Measurements from ENCODE around the gene MAP3K2.

MAP3K2 gene

GRCh38 chr2:127407091-127407490, 19.3 kb upstream of the MAP3K2 start:
- no peak for DNase-seq

GRCh38 chr2:127406454-127406853, 18.7 kb upstream of the MAP3K2 start:
- DNase-seq: no peak

GRCh38 chr2:127405255-127405610, 17.5 kb upstream of the MAP3K2 start:
- no peak for DNase-seq

GRCh38 chr2:127404466-127405254, 16.9 kb upstream of the MAP3K2 start:
- DNase-seq: no peak

GRCh38 chr2:127403460-127403859, 15.7 kb upstream of the MAP3K2 start:
- DNase-seq: no peak

GRCh38 chr2:127401757-127402695, 14.3 kb upstream of the MAP3K2 start:
- DNase-seq: no peak

- DNase-seq: no peak
These were observed 13.4 kb upstream of the MAP3K2 start for GRCh38 chr2:127400897-127401756.

GRCh38 chr2:127400533-127400896, 12.7 kb upstream of the MAP3K2 start:
- no peak for DNase-seq

GRCh38 chr2:127398239-127398590, 10.4 kb upstream of the MAP3K2 start:
- no peak for DNase-seq

- no peak for DNase-seq
These were observed 9.9 kb upstream of the MAP3K2 start for GRCh38 chr2:127397568-127398238.

GRCh38 chr2:127394492-127394891, 6.7 kb upstream of the MAP3K2 start:
- DNase-seq: no peak

- DNase-seq: no peak
These were observed 5.2 kb upstream of the MAP3K2 start for GRCh38 chr2:127392828-127393578.

- DNase-seq: no peak
These were observed 4.5 kb upstream of the MAP3K2 start for GRCh38 chr2:127392133-127392827.

- no peak for DNase-seq
These were observed 2.1 kb upstream of the MAP3K2 start for GRCh38 chr2:127389778-127390435.

GRCh38 chr2:127388423-127389164, 819 bp upstream of the MAP3K2 start:
- DNase-seq: no peak

- DNase-seq: peak; percentile 24
These were observed 766 bp downstream of the MAP3K2 start for GRCh38 chr2:127386764-127387654.

GRCh38 chr2:127386246-127386645, 1.5 kb downstream of the MAP3K2 start:
- DNase-seq: no peak

- DNase-seq: no peak
These were observed 3.2 kb downstream of the MAP3K2 start for GRCh38 chr2:127384529-127384928.

GRCh38 chr2:127382831-127383230, 4.9 kb downstream of the MAP3K2 start:
- DNase-seq: no peak
